ENCODE results near the gene GABRB2. TPM values are rescaled to one million over a fixed set of nuclear protein-coding genes. Genes with fewer than 3 reads are reported as not detected.

GABRB2 gene
- total and polyA plus RNA-seq, 11 donors: 0.04 to 3.8 (median 0.16) TPM; not detected in 7

GRCh38 chr5:161266954-161267353 lies 279.6 kb downstream of the GABRB2 start:
- Histone ChIP-seq H3K9me3 (no peaks in the 10 kb centered on the region), H3K36me3 (no peaks in the 10 kb centered on the region), H3K27ac (no peak overlapping the region), H3K4me1 (no peaks in the 10 kb centered on the region), H3K27me3 (no peaks in the 10 kb centered on the region), H3K4me3 (no peak overlapping the region)
- TF ChIP-seq CTCF (IDR thresholded peaks at IDR 0.05) (no peak), POLR2A (IDR thresholded peaks at IDR 0.05) (no peak)
- intact Hi-C loops (cut with DNase I): no loop called here
- ATAC-seq (no peak), DNase-seq (no peak)
- WGBS, 4 donors: 87 to 96% (median 93%) methylated on average over 1 of the region's 1 CpG

- no peak for TF ChIP-seq CTCF (IDR thresholded peaks at IDR 0.05)
- no peak for TF ChIP-seq POLR2A (IDR thresholded peaks at IDR 0.05)
- Histone ChIP-seq H3K4me3 (no peak overlapping the region), H3K27ac (no peak overlapping the region), H3K27me3 (no peaks in the 10 kb centered on the region), H3K4me1 (no peaks in the 10 kb centered on the region), H3K36me3 (no peaks in the 10 kb centered on the region), H3K9me3 (no peaks in the 10 kb centered on the region)
- no peak for DNase-seq
- no peak for ATAC-seq
- WGBS, 4 donors: 67 to 71% (median 69%) methylated on average over 4 of the region's 4 CpGs
- intact Hi-C loops (cut with DNase I): no loop called here
These were observed 281.5 kb downstream of the GABRB2 start for GRCh38 chr5:161265006-161265405.

GRCh38 chr5:161263191-161263590 lies 283.3 kb downstream of the GABRB2 start:
- Histone ChIP-seq H3K4me3 (no peak overlapping the region), H3K9me3 (no peaks in the 10 kb centered on the region), H3K27me3 (no peaks in the 10 kb centered on the region), H3K27ac (no peak overlapping the region), H3K36me3 (no peaks in the 10 kb centered on the region), H3K4me1 (no peaks in the 10 kb centered on the region)
- ATAC-seq: no peak
- no peak for DNase-seq
- intact Hi-C loops (cut with DNase I): no loop called here
- TF ChIP-seq POLR2A (IDR thresholded peaks at IDR 0.05) (no peak), CTCF (IDR thresholded peaks at IDR 0.05) (no peak)

- intact Hi-C loops (cut with DNase I): no loop called here
- ATAC-seq: no peak
- no peak overlapping the region for H3K27ac ChIP-seq
- 90 to 94% (median 92%) methylated on average over 4 of the region's 4 CpGs for WGBS, 4 donors
- TF ChIP-seq CTCF (IDR thresholded peaks at IDR 0.05): no peak
- TF ChIP-seq POLR2A (IDR thresholded peaks at IDR 0.05): no peak
- H3K9me3 ChIP-seq: no peaks in the 10 kb centered on the region
- H3K36me3 ChIP-seq: no peaks in the 10 kb centered on the region
- H3K4me3 ChIP-seq: no peak overlapping the region
- no peak for DNase-seq
- H3K27me3 ChIP-seq: no peaks in the 10 kb centered on the region
- no peaks in the 10 kb centered on the region for H3K4me1 ChIP-seq
These were observed 284.7 kb downstream of the GABRB2 start for GRCh38 chr5:161261668-161262323.

Data from heart left ventricle (tissue), 16 donors.